Motor neuron (in vitro differentiated cells): ENCODE results near the gene ITGB7. TPM values are rescaled to one million over a fixed set of nuclear protein-coding genes. Genes with fewer than 3 reads are reported as not detected.
A peak's percentile ranks its signal among the peaks of the same experiment; 100 is the strongest.
"Not testable (repeated sequence)": the region's sequence is repeated elsewhere in the genome, so short reads cannot be mapped to it uniquely, and the experiment has no call there.

Source experiments
- ATAC-seq, 8 experiments: fragments of 200-7000 bp; cut with Tn5 transposase; replicated peaks in 6 of 8; 2 replicates each; pipeline ENCODE4 v1.8.0; 2021; ENCODE audit warnings: mild to moderate bottlenecking in 8 of 8, moderate library complexity in 8 of 8
- H3K27ac ChIP-seq, 2 donors: fragments of 250-450 bp; sonication (Bioruptor Pico); 2 replicates each; pipeline ENCODE4 v1.9.0; 2021; ENCODE audit warnings: antibody characterized with exemption in 2 of 2, mild to moderate bottlenecking in 2 of 2, moderate library complexity in 1 of 2
- H3K4me1 ChIP-seq, 2 donors: fragments of 250-450 bp; sonication (Bioruptor Pico); replicated peaks in 1 of 2; 2 replicates each; pipeline ENCODE4 v1.6.1; 2021; ENCODE audit warnings: antibody characterized with exemption in 2 of 2, mild to moderate bottlenecking in 2 of 2, moderate library complexity in 1 of 2
- H3K4me3 ChIP-seq, 5 donors: fragments of 250-450 bp; sonication (Bioruptor Pico); 2 replicates each; pipeline ENCODE4 v1.9.0; 2021; ENCODE audit warnings: antibody characterized with exemption in 5 of 5, mild to moderate bottlenecking in 5 of 5, moderate library complexity in 4 of 5
- WGBS, 10 experiments: fragments of 450-650 bp; shearing (Covaris generic); methylation state at CpG; one replicate each; pipeline ENCODE4 v1.0.0; 2022; 5-methylcytosine and 5-hydroxymethylcytosine counted together
- in situ Hi-C, 9 experiments: fragments of 400-800 bp; cut with MboI; loops; one replicate each; pipeline ENCODE4 v1.15.0; 2021; ENCODE audit warnings: low sequenced_read_pairs in 9 of 9, low pct_unique_long_range_greater_than_20kb in 2 of 9; ENCODE audit not compliant: unreplicated experiment in 9 of 9
- total RNA-seq, 8 experiments: library from RNA; unstranded; fragments of 300-600 nt; gene quantifications; 2 replicates each; pipeline versions ENCODE4 v1.2.3 to v1.2.4, GENCODE V29; 2022

ITGB7 gene
- total RNA-seq, 8 experiments from 2014 or later = 0.05 to 1.6 (median 0.80) TPM

DNA sequence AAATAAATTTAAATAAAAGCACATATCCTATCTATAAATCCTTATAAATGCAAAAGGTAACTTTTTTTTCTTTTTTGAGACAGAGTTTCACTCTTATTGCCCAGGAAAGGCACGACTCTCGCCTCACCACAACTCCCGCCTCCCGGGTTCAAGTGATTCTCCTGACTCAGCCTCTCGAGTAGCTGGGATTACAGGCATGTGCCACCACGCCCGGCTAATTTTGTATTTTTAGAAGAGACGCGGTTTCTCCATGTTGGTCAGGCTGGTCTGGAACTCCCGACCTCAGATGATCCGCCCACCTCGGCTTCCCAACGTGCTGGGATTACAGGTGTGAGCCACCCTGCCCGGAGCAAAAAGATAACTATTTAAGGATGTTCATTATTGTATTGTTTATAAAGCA, 28.2 kb downstream of the ITGB7 start:
- peaks cover 36 to 43% of the 10 kb centered on the region in 2 donors for H3K4me1 ChIP-seq
- 59 to 100% (median 90%) methylated on average over 4 to 13 of the region's 14 CpGs; no CpG with 5 or more reads in 1 of the 10 experiments for WGBS, 10 experiments
- not testable (repeated sequence) for ATAC-seq, H3K27ac ChIP-seq, H3K4me3 ChIP-seq
- in situ Hi-C loops = loop anchor here in 1 of 9 experiments (25.0 kb wide), 1 partner anchor 108 kb away; the partner anchor contains the start of genes MYG1 and PFDN5

DNA sequence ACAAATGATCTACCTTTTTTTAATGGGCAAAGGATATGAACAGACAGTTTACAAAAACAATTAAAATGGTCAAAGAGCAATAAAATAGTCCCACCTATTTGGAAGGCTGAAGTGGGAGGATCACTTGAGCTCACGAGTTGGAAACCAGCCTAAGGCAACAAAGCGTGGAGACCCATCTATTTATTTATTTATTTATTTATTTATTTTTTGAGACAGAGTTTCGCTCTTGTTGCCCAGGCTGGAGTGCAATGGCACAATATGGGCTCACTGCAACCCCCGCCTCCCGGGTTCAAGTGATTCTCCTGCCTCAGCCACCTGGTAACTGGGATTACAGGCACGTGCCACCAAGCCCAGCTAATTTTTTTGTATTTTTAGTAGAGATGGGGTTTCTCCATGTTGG, 29.6 kb downstream of the ITGB7 start:
- not testable (repeated sequence) for H3K27ac ChIP-seq, ATAC-seq, H3K4me3 ChIP-seq
- WGBS, 10 experiments = 27 to 100% (median 95%) methylated on average over 1 to 6 of the region's 6 CpGs; no CpG with 5 or more reads in 1 of the 10 experiments
- peaks cover 28 to 30% of the 10 kb centered on the region in 2 donors for H3K4me1 ChIP-seq
- in situ Hi-C loops = loop anchor here in 1 of 9 experiments (25.0 kb wide), 1 partner anchor 110 kb away; the partner anchor contains the start of genes MYG1 and PFDN5

DNA sequence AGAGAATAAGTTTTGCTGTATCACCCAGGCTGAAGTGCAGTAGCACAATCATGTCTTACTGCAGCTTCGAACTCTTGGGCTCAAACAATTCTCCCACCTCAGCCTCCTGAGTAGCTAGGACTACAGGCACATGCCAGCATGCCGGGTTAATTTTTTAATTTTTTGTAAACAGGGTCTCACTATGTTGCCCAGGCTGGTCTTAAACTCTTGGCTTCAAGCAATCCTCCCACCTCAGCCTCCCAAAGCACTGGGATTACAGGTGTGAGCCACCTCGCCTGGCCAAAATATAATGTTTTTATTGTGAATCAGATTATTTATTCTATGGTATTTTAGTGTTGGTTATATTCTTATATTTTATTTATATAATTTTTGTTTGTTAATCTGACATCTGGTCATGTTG, 30.3 kb downstream of the ITGB7 start:
- no peak overlapping the region for H3K4me3 ChIP-seq
- in situ Hi-C loops = loop anchor here in 1 of 9 experiments (25.0 kb wide), 1 partner anchor 111 kb away; the partner anchor contains the start of genes MYG1 and PFDN5
- ATAC-seq = no peak
- H3K27ac ChIP-seq = no peak overlapping the region
- H3K4me1 ChIP-seq = peaks cover 21 to 23% of the 10 kb centered on the region in 2 donors
- 86 to 100% (median 100%) methylated on average over 1 to 3 of the region's 3 CpGs; no CpG with 5 or more reads in 2 of the 10 experiments for WGBS, 10 experiments

DNA sequence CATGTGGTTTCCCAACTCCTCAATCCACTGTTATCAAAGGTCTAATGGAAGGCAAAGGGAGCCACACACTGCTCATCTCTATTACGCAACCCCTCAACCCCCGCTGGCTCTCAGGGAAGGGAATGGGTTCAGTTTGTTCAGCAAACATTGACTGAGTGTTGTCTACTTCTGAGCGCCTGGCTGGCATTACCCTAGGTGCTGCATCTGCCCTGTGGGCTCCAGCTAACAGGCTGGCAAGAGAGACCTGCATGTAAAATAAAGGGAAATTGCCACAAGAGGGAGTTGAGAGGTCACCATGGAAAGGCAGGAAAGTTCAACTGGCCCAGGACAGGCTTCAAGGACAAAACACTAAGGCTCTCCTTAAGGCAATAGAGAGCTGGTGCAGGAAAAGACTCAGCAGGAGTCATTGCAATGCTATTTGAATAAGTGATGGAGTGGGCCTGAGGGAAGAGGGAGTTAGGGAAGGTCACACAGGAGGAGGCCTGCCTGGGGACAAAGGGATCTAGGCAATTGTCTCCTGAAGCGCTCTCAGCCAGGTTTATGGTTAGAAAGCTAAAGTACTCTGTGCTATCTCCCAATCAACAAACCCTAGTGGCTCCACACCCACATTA, 32.1 kb downstream of the ITGB7 start:
- H3K4me3 ChIP-seq = no peak overlapping the region
- peak; percentile 17 to 81 (median 32) for ATAC-seq
- in situ Hi-C loops = loop anchor here in 1 of 9 experiments (25.0 kb wide), 1 partner anchor 112 kb away; the partner anchor contains the start of genes MYG1 and PFDN5
- WGBS, 10 experiments = 47 to 100% (median 65%) methylated on average over 1 to 4 of the region's 4 CpGs; no CpG with 5 or more reads in 3 of the 10 experiments
- H3K27ac ChIP-seq = peak overlapping the region; percentile 5 to 64
- H3K4me1 ChIP-seq = peaks cover 19 to 20% of the 10 kb centered on the region in 2 donors

DNA sequence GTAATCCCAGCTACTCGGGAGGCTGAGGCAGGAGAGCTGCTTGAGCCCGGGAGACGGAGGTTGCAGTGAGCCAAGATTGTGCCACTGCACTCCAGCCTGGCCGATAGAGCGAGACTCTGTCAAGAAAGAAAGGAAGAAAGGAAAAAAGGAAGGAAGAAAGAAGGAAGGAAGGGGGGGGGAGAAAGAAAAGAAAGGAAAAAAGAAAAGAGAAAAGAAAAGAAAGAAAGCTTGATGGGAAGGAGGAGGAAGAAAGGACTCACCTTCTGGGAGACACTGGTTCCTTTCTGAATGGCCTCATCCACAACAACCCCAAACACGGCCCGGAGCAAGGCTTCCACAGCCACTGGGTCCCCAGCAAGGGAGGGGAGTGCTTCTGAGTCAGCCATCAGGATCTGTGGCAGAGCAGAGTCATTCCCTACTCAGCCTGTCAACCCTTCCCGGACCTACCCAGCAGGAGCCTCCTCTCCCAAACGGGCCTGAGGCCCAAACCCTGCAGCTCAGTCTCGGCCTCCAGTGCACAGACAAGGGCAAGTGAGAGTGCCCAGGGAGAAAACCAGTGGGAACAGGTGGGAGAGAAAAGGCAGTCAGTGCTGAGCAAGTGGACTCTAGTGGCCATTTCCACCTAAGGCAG, 33.9 kb downstream of the ITGB7 start:
- peak in 3 of 8 experiments; percentile 45 to 64 (median 45) for ATAC-seq

DNA sequence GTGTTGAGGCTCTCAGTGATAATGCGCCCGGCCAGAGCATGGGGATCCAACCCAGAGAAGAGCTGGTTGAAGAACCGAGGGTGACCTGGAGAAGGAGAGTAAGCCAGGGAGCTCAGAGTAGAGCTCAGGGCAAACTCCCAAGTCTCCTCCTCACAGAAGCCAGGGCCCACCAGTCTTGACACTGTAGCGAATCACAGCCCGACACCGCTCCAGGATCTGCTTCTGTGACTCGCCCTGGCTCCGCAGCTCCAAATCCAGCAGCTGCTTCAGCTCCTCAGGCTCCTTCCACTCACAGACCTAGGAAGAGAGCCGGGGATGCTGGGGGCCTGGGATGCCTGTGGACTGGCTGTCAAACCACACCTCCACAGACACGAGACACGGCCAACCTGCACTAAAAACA, 34.7 kb downstream of the ITGB7 start:
- no peak overlapping the region for H3K4me3 ChIP-seq
- in situ Hi-C loops = no loop called here
- H3K4me1 ChIP-seq = peaks cover 13 to 14% of the 10 kb centered on the region in 2 donors
- peak in 1 of 8 experiments; percentile 28 for ATAC-seq
- no peak overlapping the region for H3K27ac ChIP-seq
- WGBS, 10 experiments = 53 to 95% (median 84%) methylated on average over 2 to 8 of the region's 11 CpGs; no CpG with 5 or more reads in 4 of the 10 experiments

More for the DNA sequence above, 33.9 kb downstream of the ITGB7 start:
- H3K4me3 ChIP-seq = no peak overlapping the region
- 74 to 100% (median 84%) methylated on average over 3 to 8 of the region's 10 CpGs; no CpG with 5 or more reads in 1 of the 10 experiments for WGBS, 10 experiments
- no peak overlapping the region for H3K27ac ChIP-seq
- H3K4me1 ChIP-seq = peaks cover 13 to 14% of the 10 kb centered on the region in 2 donors
- in situ Hi-C loops = no loop called here

DNA sequence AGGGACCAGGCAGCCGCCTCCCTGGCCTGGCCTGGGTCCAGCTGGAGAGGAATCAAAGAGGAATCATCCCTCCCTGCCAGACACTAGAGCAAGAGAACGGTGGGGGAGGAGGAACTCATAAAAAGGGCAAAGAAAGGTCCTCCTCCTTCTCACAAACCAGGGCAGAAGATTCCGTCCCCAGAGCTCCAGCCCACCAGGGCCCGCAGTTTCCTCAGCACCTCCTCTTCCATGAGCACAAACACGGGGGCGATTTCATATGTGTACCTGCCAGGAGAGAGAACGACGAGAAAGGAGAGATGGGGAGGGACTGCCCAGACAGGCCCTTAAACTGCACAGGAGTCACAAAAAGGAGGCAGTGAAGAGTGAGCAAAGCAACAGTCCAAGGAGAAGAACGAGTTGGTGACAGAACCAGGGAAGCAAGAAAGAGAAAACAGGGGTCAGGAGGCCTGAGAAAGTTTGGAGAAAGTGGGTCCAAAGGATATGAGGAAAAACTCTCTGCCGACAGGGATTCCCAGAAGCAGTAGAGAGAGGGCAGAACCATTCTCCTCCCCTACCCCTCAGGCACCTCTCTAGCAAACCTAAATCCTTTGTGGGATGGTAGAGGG, 35.2 kb downstream of the ITGB7 start:
- Histone ChIP-seq H3K27ac (no peak overlapping the region), H3K4me1 (peaks cover 13 to 14% of the 10 kb centered on the region in 2 donors), H3K4me3 (no peak overlapping the region)
- in situ Hi-C loops = no loop called here
- peak in 3 of 8 experiments; percentile 14 to 42 (median 25) for ATAC-seq
- WGBS, 10 experiments = 0 to 100% (median 69%) methylated on average over 1 to 6 of the region's 10 CpGs

DNA sequence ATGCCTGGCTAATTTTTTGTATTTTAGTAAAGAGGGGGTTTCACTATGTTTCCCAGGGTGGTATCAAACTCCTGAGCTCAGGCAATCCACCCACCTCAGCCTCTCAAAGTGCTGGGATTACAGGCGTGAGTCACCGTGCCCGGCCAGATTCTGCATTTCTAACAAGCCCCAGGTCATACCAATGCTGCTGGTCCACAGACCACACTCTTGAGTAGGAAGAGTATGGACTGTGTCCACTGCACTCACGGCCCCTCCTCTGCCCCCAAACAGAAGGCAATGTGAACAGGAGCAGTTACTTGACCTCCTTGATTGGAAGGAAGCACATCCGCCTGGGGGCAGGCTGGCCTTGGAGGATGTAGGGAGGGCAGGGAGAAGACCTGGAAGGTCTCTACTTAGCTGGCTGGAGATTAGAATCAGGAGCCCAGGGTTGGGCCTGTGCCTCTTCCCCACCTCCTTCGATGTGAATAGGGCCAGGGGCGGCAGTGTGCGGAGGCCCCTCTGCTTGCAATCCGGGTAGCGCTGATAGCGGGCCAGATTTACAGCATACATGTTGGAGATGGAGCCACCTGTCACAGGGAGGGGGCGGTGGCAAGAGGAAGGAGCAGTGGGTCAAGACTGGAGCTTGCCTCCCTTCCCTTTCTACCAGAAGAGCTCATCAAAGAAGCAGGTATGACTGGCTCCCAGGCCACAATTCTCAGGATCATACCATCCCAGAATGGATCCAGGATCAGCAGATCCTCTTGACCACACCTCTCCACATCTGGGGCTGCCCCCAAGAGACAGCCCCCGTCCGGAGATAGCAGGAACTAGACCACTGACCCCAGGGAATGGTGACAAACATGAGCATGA, 36.0 kb downstream of the ITGB7 start:
- ATAC-seq = peak in 2 of 8 experiments; percentile 7
- H3K27ac ChIP-seq = no peak overlapping the region
- WGBS, 10 experiments = 40 to 92% (median 79%) methylated on average over 1 to 9 of the region's 14 CpGs; no CpG with 5 or more reads in 4 of the 10 experiments
- H3K4me3 ChIP-seq = no peak overlapping the region
- peaks cover 13 to 14% of the 10 kb centered on the region in 2 donors for H3K4me1 ChIP-seq
- in situ Hi-C loops = no loop called here

DNA sequence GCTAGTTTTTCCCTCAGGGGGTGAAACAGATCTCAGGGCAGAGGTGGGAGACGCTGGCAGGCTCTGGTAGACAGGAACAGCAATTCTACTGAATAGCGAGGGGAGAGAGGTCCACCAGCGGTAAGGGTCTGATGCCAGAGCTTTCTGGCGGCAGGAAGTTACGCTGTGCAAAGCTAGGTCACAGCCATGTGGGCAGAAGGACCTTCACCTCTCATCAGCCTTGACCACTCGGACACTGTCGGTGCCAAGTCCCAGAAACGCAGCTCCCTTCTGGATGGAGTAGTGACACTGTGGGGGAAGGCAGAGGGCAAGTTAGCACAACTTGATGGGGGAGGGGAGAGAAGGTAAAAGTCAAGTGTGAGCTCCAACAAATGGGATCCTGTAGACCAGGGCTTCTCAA, 36.8 kb downstream of the ITGB7 start:
- H3K4me1 ChIP-seq = peaks cover 6 to 8% of the 10 kb centered on the region in 2 donors
- H3K4me3 ChIP-seq = no peak overlapping the region
- WGBS, 10 experiments = 73 to 100% (median 100%) methylated on average over 2 to 4 of the region's 8 CpGs; no CpG with 5 or more reads in 5 of the 10 experiments
- in situ Hi-C loops = no loop called here
- no peak overlapping the region for H3K27ac ChIP-seq
- no peak for ATAC-seq

DNA sequence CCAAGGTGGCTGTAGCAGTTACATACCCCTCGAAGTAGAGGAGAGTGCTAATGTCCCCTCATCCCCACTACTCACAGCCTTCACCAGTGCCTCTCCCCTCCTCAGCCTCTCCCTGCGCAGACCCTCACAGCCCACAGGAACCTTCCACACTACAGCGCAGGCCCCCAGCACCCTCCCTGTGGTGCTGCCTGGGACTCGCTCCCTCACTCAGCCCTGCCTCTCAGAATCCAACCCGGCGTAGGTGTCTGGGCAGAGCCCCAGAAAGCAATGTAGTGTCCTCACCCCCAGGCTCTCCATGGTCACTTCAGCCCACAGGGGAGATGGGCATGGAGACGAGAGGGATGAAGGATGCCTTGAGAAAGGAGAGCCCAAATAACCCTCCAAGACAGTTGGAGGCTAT, 37.4 kb downstream of the ITGB7 start:
- WGBS, 10 experiments = 92 to 100% (median 94%) methylated on average over 1 to 4 of the region's 7 CpGs; no CpG with 5 or more reads in 4 of the 10 experiments
- H3K4me3 ChIP-seq = no peak overlapping the region
- in situ Hi-C loops = no loop called here
- no peak overlapping the region for H3K27ac ChIP-seq
- ATAC-seq = no peak
- peaks cover under 1 to 2% of the 10 kb centered on the region in 2 donors for H3K4me1 ChIP-seq

DNA sequence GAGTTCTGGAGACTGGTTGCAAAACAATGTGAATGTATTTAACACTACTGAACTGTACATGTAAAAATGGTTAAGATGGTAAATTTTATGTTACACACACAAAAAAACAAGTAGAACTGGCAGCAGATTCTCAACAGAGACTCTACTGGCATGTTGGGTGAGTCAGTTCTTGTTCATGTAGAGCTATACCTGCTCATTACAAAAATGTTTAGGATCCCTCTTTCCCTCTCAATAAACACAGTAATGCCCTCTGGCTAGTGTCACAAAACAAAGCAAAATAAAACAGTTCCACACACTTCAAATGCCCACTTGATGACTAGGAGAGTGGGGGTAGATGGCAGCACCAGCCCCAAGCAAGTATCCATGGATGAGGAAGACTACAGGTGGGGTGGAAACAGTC, 40.2 kb downstream of the ITGB7 start:
- Histone ChIP-seq H3K4me3 (no peak overlapping the region), H3K27ac (no peak overlapping the region), H3K4me1 (no peaks in the 10 kb centered on the region)
- in situ Hi-C loops = no loop called here
- ATAC-seq = no peak

DNA sequence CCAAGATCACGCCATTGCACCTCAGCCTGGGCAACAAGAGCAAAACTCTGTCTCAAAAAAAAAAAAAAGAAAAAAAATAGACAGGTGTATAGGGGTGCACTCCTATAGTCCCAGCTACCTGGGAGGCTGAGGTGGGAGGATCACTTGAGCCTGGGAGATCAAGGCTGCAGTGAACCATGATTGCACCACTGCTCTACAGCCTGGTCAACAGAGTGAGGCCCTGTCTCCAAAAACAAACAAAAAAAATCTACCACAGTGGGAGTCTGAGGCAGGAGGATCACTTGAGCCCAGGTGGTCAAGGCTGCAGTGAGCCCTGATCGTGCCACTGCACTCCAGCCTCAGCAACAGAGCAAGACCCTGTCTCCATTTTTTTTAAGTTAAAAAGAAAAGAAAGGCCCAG, 44.0 kb downstream of the ITGB7 start:
- H3K4me1 ChIP-seq, H3K27ac ChIP-seq, ATAC-seq, in situ Hi-C loops, H3K4me3 ChIP-seq: not testable (repeated sequence)
- 40 to 100% (median 91%) methylated on average over 1 to 2 of the region's 2 CpGs; no CpG with 5 or more reads in 2 of the 10 experiments for WGBS, 10 experiments
